HFF-Myc (cell line): ENCODE data around the gene KIRREL3.

Source experiments
- DNase-seq: peaks from one replicate; pipeline ENCODE4 v3.0.0-alpha.2; 2011; ENCODE audit warnings: low read depth; ENCODE audit errors: extremely low read depth
- H3K4me3 ChIP-seq: replicated peaks from 2 replicates; pipeline ENCODE4 v1.5.1; 2011; ENCODE audit warnings: low read depth, mild to moderate bottlenecking, control low read depth, low read length
- TF ChIP-seq, protein P1 (sequence below): IDR thresholded peaks from 2 replicates; pipeline ENCODE4 v1.5.1; 2012; ENCODE audit warnings: mild to moderate bottlenecking, low read depth, low read length, control low read depth; ENCODE audit errors: missing control alignments

Gene KIRREL3

DNA sequence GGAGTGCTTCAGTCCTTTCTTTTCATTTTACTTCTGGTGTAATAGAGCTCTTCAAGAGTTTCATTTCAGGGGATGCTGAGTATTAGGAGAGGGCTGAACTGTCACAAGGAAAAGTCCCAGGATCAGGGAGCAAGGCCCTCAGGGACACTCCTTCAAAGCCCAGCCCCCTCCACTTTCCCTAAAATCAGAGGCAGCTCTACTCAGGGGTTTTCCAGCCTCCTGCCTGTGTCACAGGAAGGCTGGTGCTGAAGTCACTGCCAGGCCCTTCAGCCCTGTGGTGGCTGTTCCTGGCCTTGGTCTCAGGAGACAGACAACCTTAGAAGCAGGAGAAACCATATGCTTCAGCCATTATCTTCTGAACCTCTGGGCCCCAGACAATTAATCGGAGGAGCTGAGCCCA is 36.4 kb upstream of the KIRREL3 start:
- TF ChIP-seq, protein P1, sequence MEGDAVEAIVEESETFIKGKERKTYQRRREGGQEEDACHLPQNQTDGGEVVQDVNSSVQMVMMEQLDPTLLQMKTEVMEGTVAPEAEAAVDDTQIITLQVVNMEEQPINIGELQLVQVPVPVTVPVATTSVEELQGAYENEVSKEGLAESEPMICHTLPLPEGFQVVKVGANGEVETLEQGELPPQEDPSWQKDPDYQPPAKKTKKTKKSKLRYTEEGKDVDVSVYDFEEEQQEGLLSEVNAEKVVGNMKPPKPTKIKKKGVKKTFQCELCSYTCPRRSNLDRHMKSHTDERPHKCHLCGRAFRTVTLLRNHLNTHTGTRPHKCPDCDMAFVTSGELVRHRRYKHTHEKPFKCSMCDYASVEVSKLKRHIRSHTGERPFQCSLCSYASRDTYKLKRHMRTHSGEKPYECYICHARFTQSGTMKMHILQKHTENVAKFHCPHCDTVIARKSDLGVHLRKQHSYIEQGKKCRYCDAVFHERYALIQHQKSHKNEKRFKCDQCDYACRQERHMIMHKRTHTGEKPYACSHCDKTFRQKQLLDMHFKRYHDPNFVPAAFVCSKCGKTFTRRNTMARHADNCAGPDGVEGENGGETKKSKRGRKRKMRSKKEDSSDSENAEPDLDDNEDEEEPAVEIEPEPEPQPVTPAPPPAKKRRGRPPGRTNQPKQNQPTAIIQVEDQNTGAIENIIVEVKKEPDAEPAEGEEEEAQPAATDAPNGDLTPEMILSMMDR: no peak

DNA sequence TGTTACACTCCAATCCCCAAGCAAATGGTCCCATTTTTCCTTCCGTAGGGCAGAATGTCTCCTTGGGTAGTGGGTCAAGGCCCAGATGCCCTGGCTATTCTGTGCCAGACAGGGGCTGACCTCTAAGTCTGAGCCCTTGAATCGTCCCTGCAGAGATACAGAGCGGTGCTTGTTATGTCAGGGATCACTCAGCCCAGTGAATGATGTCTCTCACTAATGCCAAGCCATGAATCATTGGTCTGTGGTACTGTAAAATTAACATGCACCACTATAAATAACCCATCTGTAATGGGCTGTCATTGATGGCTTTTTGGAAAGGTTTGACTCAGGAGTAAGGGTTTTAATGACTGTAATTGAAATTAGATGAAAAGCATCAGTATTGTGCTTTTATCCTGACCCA is 35.3 kb upstream of the KIRREL3 start:
- TF ChIP-seq, protein P1: no peak
- no peak overlapping the region for H3K4me3 ChIP-seq
- DNase-seq: no peak

More for the DNA sequence above, 36.4 kb upstream of the KIRREL3 start:
- DNase-seq: no peak
- H3K4me3 ChIP-seq: no peak overlapping the region

DNA sequence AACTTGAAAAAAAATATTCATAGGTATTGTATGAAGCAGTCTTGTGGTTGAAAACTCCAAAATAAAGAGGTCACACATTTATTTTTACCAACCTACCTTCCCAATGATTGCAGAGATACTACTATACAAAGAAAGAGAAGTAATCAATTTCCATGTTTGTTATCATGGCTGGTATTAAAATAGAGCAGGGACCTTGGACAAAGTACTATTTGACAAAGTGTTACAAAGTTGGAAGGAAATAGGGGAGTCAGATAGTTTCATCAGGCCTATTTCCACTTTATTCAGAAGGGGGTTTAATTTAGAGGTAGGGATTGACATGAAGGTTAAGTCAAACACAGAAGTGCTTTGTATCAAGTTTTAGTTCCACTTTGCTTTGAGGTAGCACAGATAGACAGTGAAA is 34.4 kb upstream of the KIRREL3 start:
- TF ChIP-seq, protein P1: no peak
- H3K4me3 ChIP-seq: no peak overlapping the region

DNA sequence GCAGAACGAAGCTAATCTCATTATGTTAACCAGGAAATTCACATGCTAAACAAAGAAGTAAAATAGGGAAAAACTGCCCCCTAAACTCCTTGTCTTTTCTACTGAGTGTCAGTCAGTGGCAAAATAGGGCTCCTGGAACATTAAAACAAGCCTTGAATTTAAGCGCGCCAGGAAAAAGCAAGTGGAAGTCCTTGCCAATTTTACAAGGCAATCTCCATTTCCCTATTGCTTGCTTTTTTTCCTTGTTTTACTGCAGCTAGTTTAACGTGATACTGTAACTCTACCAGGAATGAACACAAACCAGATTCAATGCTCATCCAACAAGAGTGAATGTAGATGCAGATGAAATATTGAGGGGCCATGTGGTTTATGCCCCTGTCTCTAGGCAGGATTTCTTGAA is 28.1 kb upstream of the KIRREL3 start:
- H3K4me3 ChIP-seq: no peak overlapping the region
- TF ChIP-seq, protein P1: no peak
- no peak for DNase-seq

More for the DNA sequence above, 34.4 kb upstream of the KIRREL3 start:
- DNase-seq: no peak

DNA sequence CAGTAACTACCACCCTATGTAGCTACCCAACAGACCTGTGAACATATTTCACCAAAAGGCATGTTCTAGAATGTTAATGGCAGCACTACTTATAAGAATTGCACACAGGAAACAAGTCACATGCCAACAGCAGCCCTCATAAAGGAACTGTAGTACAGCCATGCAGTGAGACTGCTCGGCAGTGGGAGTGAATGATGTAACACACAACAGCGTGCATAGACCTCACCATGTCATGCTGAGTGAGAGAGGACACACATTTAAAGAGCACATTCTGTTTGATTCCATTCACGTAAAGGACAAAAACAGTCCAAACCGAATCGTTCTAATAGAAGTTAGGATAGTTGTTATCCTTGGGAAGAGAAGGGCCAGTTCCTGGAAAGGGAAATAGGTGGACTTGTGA is 27.2 kb upstream of the KIRREL3 start:
- TF ChIP-seq, protein P1: no peak
- DNase-seq: no peak
- no peak overlapping the region for H3K4me3 ChIP-seq

DNA sequence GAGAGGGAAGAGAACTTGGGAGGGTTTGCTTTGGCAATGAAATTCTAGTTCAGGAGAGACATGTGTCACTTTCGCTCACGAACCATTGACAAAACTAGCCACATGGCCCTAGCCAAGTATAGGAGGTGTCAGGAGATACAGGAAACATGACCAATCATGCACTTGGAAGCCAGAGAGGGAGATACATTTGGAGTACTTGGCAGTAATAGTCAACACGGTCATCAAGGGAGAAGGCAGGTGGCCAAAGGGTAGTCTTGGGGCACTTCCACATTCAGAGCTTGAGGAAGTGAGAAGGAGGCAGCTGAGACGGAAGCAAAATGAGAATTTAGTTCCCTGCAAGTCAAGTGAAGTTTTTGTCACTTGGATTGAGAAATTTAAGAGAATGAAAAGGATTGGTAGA is 26.4 kb upstream of the KIRREL3 start:
- DNase-seq: no peak
- TF ChIP-seq, protein P1: no peak
- no peak overlapping the region for H3K4me3 ChIP-seq

DNA sequence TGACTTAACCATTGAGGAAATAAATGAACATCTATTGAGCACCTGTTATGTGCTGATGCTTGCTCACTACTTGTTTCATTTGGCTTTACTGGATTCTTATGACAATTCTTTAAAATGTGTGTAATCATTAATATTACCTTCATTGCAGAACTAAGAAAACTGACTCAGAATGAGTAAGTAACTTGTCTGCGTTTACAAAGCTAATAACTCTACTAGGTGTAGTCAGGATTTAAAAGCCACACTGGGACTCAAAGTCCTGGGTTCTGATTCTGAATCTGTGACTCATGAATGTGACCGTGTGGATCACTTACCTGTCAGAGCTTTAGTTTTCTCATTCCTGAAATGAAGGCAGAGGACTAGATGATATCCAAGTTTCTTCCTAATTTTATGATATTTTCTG is 23.4 kb upstream of the KIRREL3 start:
- H3K4me3 ChIP-seq: no peak overlapping the region
- no peak for DNase-seq
- TF ChIP-seq, protein P1: no peak
